Hepatocyte (in vitro differentiated cells): ENCODE results near the gene KRTAP15-1. TPM values are rescaled to one million over a fixed set of nuclear protein-coding genes. Genes with fewer than 3 reads are reported as not detected.

Experiments
- DNase-seq: peaks from one replicate; pipeline ENCODE4 v3.0.0-alpha.2; 2016; ENCODE audit warnings: low spot score
- H2AFZ ChIP-seq: fragments of 200-600 bp; sonication (generic); 2 replicates; pipeline ENCODE4 v1.6.0; 2016; ENCODE audit warnings: antibody characterized with exemption, mild to moderate bottlenecking
- H3K27ac ChIP-seq: fragments of 200-600 bp; sonication (generic); 2 replicates; pipeline ENCODE4 v1.5.1; 2016; ENCODE audit warnings: mild to moderate bottlenecking
- H3K27me3 ChIP-seq: fragments of 200-600 bp; sonication (generic); 2 replicates; pipeline ENCODE4 v1.6.1; 2016
- H3K36me3 ChIP-seq: fragments of 200-600 bp; sonication (generic); replicated peaks from 2 replicates; pipeline ENCODE4 v1.5.1; 2016; ENCODE audit warnings: low read depth; ENCODE audit not compliant: insufficient read depth
- H3K4me1 ChIP-seq: fragments of 200-600 bp; sonication (generic); 2 replicates; pipeline ENCODE4 v1.5.1; 2016; ENCODE audit warnings: mild to moderate bottlenecking, moderate library complexity; ENCODE audit not compliant: insufficient read depth
- H3K4me2 ChIP-seq: fragments of 200-600 bp; sonication (generic); 2 replicates; pipeline ENCODE4 v1.6.0; 2016
- H3K4me3 ChIP-seq: fragments of 200-600 bp; sonication (generic); 2 replicates; pipeline ENCODE4 v1.5.1; 2016; ENCODE audit warnings: mild to moderate bottlenecking
- H3K79me2 ChIP-seq: fragments of 200-600 bp; sonication (generic); 2 replicates; pipeline ENCODE4 v1.6.0; 2017; ENCODE audit warnings: mild to moderate bottlenecking
- H3K9me2 ChIP-seq: fragments of 200-600 bp; sonication (generic); replicated peaks from 2 replicates; pipeline ENCODE4 v1.6.0; 2017; ENCODE audit warnings: mild to moderate bottlenecking; ENCODE audit not compliant: insufficient read depth
- H3K9me3 ChIP-seq: fragments of 200-600 bp; sonication (generic); 2 replicates; pipeline ENCODE4 v1.5.1; 2016; ENCODE audit warnings: low read depth, mild to moderate bottlenecking
- H4K20me1 ChIP-seq: fragments of 200-600 bp; sonication (generic); 2 replicates; pipeline ENCODE4 v1.6.0; 2016; ENCODE audit warnings: mild to moderate bottlenecking; ENCODE audit not compliant: insufficient read depth, poor library complexity, severe bottlenecking
- EZH2 ChIP-seq: fragments of 200-600 bp; sonication (generic); IDR thresholded peaks from 2 replicates; pipeline ENCODE4 v1.6.1; 2016; ENCODE audit warnings: antibody characterized with exemption, mild to moderate bottlenecking, borderline replicate concordance
- EZH2phosphoT487 ChIP-seq: fragments of 200-600 bp; sonication (generic); IDR thresholded peaks from one replicate; pipeline ENCODE4 v1.6.1; 2018; ENCODE audit warnings: antibody characterized with exemption, mild to moderate bottlenecking, low read depth, moderate library complexity; ENCODE audit not compliant: unreplicated experiment, severe bottlenecking
- WGBS: methylation state at CpG from one replicate; pipeline ENCODE4 v1.1.6; 2016; ENCODE audit warnings: low lambda C conversion rate; ENCODE audit errors: missing lambda C conversion rate; 5-methylcytosine and 5-hydroxymethylcytosine counted together
- polyA plus RNA-seq: library from polyadenylated mRNA; unstranded; fragments of >200 nt; fragmentation: Nextera tagmentation; extraction: Ambion mirVana; gene quantifications from 2 replicates; pipeline ENCODE4 v1.2.1, GENCODE V29; 2016
- total RNA-seq: library from RNA; depleted of rRNA; stranded (reverse); fragments of >200 nt; gene quantifications from 2 replicates; pipeline ENCODE4 v1.2.3, GENCODE V29; 2014
- TF ChIP-seq, protein P1 (sequence below): fragments of 200-600 bp; sonication (generic); IDR thresholded peaks from 2 replicates; pipeline ENCODE4 v1.5.1; 2016; ENCODE audit warnings: antibody characterized with exemption, mild to moderate bottlenecking; ENCODE audit not compliant: poor library complexity

The KRTAP15-1 gene
- total and polyA plus RNA-seq, 2 experiments from 2014 or later = not detected

DNA sequence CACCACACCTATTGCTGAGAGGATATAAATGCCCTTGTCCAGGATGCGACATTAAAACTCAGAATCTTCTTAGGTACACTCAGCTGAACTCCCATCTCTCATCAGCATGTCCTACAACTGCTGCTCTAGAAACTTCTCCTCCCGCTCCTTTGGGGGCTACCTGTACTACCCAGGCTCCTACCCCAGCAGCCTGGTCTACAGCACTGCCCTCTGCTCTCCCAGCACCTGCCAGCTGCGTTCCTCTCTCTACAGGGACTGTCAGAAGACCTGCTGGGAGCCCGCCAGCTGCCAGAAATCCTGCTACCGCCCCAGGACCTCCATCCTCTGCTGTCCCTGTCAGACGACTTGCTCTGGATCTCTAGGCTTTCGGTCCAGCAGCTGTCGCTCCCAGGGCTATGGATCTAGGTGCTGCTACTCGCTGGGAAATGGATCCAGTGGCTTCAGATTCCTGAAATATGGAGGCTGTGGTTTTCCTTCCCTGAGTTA is 9.9 kb upstream of the KRTAP15-1 start, which contains the start of gene KRTAP13-4:
KRTAP13-4 (plus strand) TSS at position 51 of the 486 bp plus-strand sequence; CDS start at position 107, 56 bp downstream.
- Histone ChIP-seq H3K27me3 (no peaks in the 10 kb centered on the region), H3K4me1 (no peaks in the 10 kb centered on the region), H3K4me3 (no peak within 1 kb of the TSS), H2AFZ (no peak within 1 kb of the TSS), H3K9me3 (no peaks in the 10 kb centered on the region), H3K27ac (no peak within 1 kb of the TSS), H3K4me2 (no peak within 1 kb of the TSS), H3K36me3 (no peaks in the 10 kb centered on the region), H3K79me2 (no peaks in the 10 kb centered on the region), H3K9me2 (no peaks in the 10 kb centered on the region), H4K20me1 (no peaks in the 10 kb centered on the region)
- no peak for DNase-seq
- TF ChIP-seq EZH2phosphoT487 (no peak), EZH2 (no peak)
- TF ChIP-seq, protein P1, sequence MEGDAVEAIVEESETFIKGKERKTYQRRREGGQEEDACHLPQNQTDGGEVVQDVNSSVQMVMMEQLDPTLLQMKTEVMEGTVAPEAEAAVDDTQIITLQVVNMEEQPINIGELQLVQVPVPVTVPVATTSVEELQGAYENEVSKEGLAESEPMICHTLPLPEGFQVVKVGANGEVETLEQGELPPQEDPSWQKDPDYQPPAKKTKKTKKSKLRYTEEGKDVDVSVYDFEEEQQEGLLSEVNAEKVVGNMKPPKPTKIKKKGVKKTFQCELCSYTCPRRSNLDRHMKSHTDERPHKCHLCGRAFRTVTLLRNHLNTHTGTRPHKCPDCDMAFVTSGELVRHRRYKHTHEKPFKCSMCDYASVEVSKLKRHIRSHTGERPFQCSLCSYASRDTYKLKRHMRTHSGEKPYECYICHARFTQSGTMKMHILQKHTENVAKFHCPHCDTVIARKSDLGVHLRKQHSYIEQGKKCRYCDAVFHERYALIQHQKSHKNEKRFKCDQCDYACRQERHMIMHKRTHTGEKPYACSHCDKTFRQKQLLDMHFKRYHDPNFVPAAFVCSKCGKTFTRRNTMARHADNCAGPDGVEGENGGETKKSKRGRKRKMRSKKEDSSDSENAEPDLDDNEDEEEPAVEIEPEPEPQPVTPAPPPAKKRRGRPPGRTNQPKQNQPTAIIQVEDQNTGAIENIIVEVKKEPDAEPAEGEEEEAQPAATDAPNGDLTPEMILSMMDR = no peak
- whole genome bisulfite sequencing = 82% methylated on average over 9 of the region's 9 CpGs

DNA sequence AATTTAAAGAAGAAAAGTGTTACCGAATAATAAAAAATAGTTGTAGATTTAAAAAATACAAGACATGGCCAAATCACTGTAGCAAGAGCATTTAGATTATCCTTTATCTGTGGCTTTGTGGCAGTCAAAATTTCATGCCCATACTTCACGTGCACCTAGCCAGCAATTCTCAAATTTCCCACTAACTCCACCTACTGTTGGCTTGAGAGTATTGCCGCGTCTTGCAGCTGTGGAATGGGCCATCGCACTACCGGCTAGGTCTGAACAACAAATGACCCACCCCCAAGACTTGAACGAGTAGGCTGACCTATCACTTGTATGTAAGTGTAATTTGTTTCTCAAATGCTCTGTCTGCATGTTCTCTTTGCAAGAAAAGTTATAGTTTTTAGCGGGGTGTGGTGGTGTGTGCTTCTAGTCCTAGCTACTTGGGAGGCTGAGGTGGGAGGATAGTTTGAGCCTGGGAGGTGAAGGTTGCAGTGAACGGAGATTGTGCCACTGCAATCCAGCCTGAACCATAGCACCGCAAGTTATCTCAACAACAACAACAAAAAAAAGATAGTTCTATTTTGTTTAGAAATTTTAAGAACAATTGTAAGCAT is 5.9 kb upstream of the KRTAP15-1 start:
- Histone ChIP-seq H3K79me2 (no peaks in the 10 kb centered on the region), H4K20me1 (no peaks in the 10 kb centered on the region), H3K27ac (no peak overlapping the region), H2AFZ (no peak overlapping the region), H3K27me3 (no peaks in the 10 kb centered on the region), H3K9me3 (no peaks in the 10 kb centered on the region), H3K9me2 (no peaks in the 10 kb centered on the region), H3K4me3 (no peak overlapping the region), H3K36me3 (no peaks in the 10 kb centered on the region), H3K4me1 (no peaks in the 10 kb centered on the region), H3K4me2 (no peak overlapping the region)
- TF ChIP-seq, protein P1 = peak; percentile 53
- TF ChIP-seq EZH2 = no peak
- TF ChIP-seq EZH2phosphoT487 = no peak
- 30% methylated on average over 10 of the region's 10 CpGs for WGBS
- peak; percentile 48 for DNase-seq

DNA sequence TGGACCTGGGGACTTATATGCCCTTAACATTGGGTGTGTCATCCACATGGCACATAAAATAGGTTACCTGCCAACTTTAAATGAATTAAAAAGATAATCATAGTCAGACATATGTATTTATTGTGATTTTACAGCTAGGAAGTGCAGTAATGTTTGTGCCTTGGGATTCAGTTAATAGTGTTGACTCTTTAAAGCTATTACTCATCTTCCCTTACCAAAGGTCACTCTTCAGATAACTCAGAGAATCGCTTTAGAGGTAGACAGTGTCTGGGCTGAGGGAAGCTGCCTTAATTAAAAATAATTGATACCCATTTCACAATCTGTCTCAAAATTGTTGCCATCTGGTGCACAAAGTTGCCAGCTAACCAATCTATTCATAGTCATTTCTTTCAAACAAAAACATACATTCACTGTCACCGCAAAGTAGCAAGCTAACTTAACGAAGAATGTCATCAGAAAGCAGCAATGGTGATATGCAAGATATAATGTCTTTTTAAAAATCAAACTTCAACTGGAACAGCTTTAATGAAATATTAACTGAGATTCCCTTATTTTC is 3.0 kb upstream of the KRTAP15-1 start:
- no peak for TF ChIP-seq EZH2
- TF ChIP-seq, protein P1 = no peak
- TF ChIP-seq EZH2phosphoT487 = no peak
- H3K27me3 ChIP-seq = no peaks in the 10 kb centered on the region
- DNase-seq = no peak
- no peak overlapping the region for H2AFZ ChIP-seq
- no peaks in the 10 kb centered on the region for H4K20me1 ChIP-seq
- no peak overlapping the region for H3K4me2 ChIP-seq
- no peak overlapping the region for H3K4me3 ChIP-seq
- H3K27ac ChIP-seq = peak overlapping the region; percentile 13
- 83% methylated on average over 3 of the region's 3 CpGs for WGBS
- H3K9me2 ChIP-seq = no peaks in the 10 kb centered on the region
- H3K9me3 ChIP-seq = no peaks in the 10 kb centered on the region
- no peaks in the 10 kb centered on the region for H3K36me3 ChIP-seq
- H3K4me1 ChIP-seq = no peaks in the 10 kb centered on the region
- H3K79me2 ChIP-seq = no peaks in the 10 kb centered on the region
